GM10248 (cell line): ENCODE measurements around the gene THBS4.
"Not testable (repeated sequence)": the region's sequence is repeated elsewhere in the genome, so short reads cannot be mapped to it uniquely, and the experiment has no call there.

Source experiments
- CTCF ChIA-PET: fragments of 300-600 bp; sonication (Branson Sonifier 250); formaldehyde crosslinking; extraction: SDS; loops from one replicate; lab custom pipeline; 2021; ENCODE audit warnings: antibody characterized with exemption; lab: Yijun Ruan, JAX
- POLR2A ChIA-PET: fragments of 350-650 bp; sonication (Branson Sonifier 250); formaldehyde crosslinking; extraction: SDS; loops from one replicate; lab custom pipeline; 2020; ENCODE audit warnings: antibody characterized with exemption; lab: Yijun Ruan, JAX
- DNase-seq: peaks from one replicate; pipeline ENCODE4 v3.0.0; 2012; ENCODE audit errors: extremely low spot score
- CTCF ChIP-seq: IDR thresholded peaks from 2 replicates; pipeline ENCODE4 v1.5.1; 2012; ENCODE audit warnings: mild to moderate bottlenecking, low read depth; ENCODE audit errors: extremely low read depth, missing control alignments, control extremely low read depth

Gene THBS4

GRCh38 chr5:80083101-80083890 lies 48.1 kb downstream of the THBS4 start:
- peak; percentile 66 for TF ChIP-seq CTCF
- peak; percentile 73 for DNase-seq
- ChIA-PET POLR2A (interaction anchor here (0.6 kb wide), 1 partner anchor 461 kb away, joined by 3 read pairs; no protein-coding TSS in a partner anchor), CTCF (interaction anchor here (0.6 to 4.4 kb wide), 96 partner anchors 9 to 1063 kb away, joined by 3 to 84 read pairs (median 4); partner anchors contain the start of gene CMYA5)

- ChIA-PET CTCF (interaction anchor here (1.1 to 10.9 kb wide), 12 partner anchors 7 to 216 kb away, joined by 3 to 124 read pairs (median 10); partner anchors contain the start of gene SERINC5), POLR2A (no interaction called here)
- DNase-seq = no peak
- TF ChIP-seq CTCF = no peak
These were observed 55.7 kb downstream of the THBS4 start for GRCh38 chr5:80090884-80091166.

- CTCF ChIA-PET = interaction anchor here (0.7 to 10.9 kb wide), 39 partner anchors 8 to 1102 kb away, joined by 3 to 124 read pairs (median 4); partner anchors contain the start of genes SERINC5 and ZFYVE16
- peak; percentile 46 for TF ChIP-seq CTCF
- peak; percentile 72 for DNase-seq
- POLR2A ChIA-PET = not testable (repeated sequence)
These were observed 56.6 kb downstream of the THBS4 start for GRCh38 chr5:80091792-80092192.

GRCh38 chr5:80092486-80093107 lies 57.4 kb downstream of the THBS4 start:
- POLR2A ChIA-PET = no interaction called here
- no peak for TF ChIP-seq CTCF
- DNase-seq = no peak
- CTCF ChIA-PET = interaction anchor here (0.7 to 10.9 kb wide), 31 partner anchors 8 to 1101 kb away, joined by 3 to 124 read pairs (median 5); no protein-coding TSS in a partner anchor

- no peak for DNase-seq
- TF ChIP-seq CTCF = no peak
- ChIA-PET CTCF (interaction anchor here (2.2 to 10.9 kb wide), 4 partner anchors 10 to 214 kb away, joined by 7 to 84 read pairs (median 16); no protein-coding TSS in a partner anchor), POLR2A (no interaction called here)
These were observed 58.6 kb downstream of the THBS4 start for GRCh38 chr5:80093796-80094195.

GRCh38 chr5:80094236-80094738 lies 59.1 kb downstream of the THBS4 start:
- no peak for TF ChIP-seq CTCF
- ChIA-PET POLR2A (no interaction called here), CTCF (interaction anchor here (2.2 to 10.9 kb wide), 3 partner anchors 10 to 214 kb away, joined by 7 to 84 read pairs (median 8); no protein-coding TSS in a partner anchor)
- no peak for DNase-seq
